Measurements from ENCODE around the gene DNAAF8. TPM values are rescaled to one million over a fixed set of nuclear protein-coding genes. Genes with fewer than 3 reads are reported as not detected.

DNAAF8 gene
- under 1 TPM; 0.43 to 0.94 (median 0.90) TPM for polyA plus RNA-seq

DNA sequence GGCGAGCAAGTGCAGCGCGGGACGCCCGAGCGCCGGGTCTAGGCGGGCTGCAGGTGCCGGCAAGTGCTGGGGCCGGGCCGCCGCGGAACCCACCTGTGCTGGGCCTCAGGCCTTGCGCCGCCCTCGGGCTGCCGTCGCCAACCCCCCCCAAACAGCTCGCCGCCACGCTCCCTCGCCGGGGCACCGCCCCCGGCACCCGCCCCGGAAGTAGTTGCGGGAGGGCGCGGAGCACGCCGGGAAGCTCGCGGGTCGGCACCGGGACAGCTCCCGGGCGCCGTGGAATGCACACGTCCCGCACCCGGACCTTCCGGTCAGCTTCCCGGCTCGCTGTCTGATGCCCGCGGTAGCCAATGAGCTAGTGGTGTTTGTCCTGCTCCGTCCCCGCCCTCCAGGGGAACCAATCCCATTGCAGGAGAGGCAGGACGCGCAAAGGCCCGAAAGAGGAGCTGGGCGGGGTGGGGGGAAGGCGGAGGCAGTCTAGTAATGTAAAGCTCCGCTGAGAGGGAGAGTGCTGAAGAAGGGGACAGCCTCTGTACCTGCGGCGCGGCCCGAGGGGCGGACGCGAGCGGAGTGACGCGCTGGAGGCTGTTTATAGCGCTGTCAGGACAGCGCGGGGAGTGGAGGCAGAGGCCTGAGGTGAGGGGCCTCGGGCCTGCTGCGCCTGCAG, at the start of gene DNAAF8, which contains the start of gene ANKS3:
TSS of gene DNAAF8 (plus strand) at position 475 of the 667 bp plus-strand sequence. CDS start 1,978 bp downstream, outside the sequence.
TSS of gene ANKS3 (minus strand) at position 209 of the 667 bp plus-strand sequence. CDS start 4,122 bp downstream, outside the sequence.
- 0% methylated on average over 70 of the region's 70 CpGs for WGBS, 3 donors
- H3K27ac ChIP-seq (ENCODE audit: low read depth, low read length), result no peak within 1 kb of the TSS

DNA sequence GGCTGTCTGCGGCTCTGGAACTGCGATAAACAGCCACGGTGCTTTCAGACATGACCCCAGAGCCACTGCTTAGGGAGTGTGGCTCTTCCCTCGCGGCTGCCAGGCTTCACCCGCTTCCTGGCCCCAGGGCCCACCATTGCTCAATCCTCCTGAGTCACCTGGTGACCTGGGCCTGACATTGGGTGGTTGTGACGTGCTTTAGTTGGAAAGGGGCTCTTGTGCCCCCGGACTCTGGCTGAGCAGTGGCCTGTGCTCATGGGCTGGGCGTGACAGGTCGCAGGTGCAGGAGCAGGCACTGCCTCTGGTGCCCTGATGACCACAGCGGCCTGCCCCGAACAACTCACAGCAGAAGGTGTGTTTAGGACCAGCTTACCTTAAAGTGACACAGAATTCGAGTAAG, 49.6 kb upstream of the DNAAF8 start:
- 77 to 94% (median 85%) methylated on average over 13 of the region's 13 CpGs for WGBS, 3 donors
- H3K27ac ChIP-seq (ENCODE audit: low read depth, low read length), result no peak overlapping the region

- H3K27ac ChIP-seq (ENCODE audit: low read depth, low read length), result no peak overlapping the region
- WGBS, 3 donors, result 84 to 89% (median 89%) methylated on average over 12 to 13 of the region's 13 CpGs
These were observed 49.0 kb upstream of the DNAAF8 start for GRCh38 chr16:4685292-4685691.

GRCh38 chr16:4685776-4686496, 48.4 kb upstream of the DNAAF8 start:
- WGBS, 3 donors, result 90 to 95% (median 95%) methylated on average over 34 to 38 of the region's 38 CpGs

DNA sequence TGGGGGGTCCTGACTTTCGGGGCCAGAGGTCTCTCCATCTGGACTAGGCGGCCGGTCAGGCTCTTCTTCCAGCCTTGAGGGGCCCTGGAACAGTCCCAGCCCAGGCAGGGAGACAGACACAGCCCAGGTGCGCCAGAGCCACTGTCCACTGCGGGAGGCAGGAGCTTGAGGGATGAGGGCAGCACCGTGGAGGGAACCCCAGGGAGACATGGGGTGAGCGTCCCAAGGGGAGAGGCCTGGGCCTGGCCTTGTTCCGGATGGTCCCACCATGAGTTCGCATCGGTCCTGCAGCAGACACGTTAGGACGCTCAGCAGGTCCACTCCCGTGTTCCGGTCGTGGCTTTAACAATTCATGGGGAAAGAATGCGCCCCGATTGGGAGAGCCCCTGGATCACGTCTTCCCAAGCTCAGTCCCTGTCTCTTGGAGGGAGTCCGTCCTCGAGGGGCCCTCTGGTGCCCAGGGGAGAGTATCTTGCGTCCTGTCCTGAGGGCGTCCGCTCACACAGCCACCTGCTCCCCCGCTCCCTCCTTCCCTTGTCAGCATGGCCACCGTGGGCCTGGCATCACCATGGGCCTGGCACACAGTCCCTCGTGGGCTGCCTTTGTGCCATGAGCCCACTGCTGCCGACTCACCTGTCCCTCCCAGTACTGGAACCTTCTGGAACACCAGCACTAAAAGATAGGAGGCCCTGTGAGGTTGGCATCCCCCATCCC, 47.7 kb upstream of the DNAAF8 start:
- no peak overlapping the region for H3K27ac ChIP-seq (ENCODE audit: low read depth, low read length)
- WGBS, 3 donors, result 91 to 94% (median 92%) methylated on average over 25 to 27 of the region's 27 CpGs

More at GRCh38 chr16:4685776-4686496, 48.4 kb upstream of the DNAAF8 start:
- no peak overlapping the region for H3K27ac ChIP-seq (ENCODE audit: low read depth, low read length)

GRCh38 chr16:4687416-4687815, 46.9 kb upstream of the DNAAF8 start:
- 83 to 86% (median 86%) methylated on average over 8 of the region's 8 CpGs for WGBS, 3 donors
- H3K27ac ChIP-seq (ENCODE audit: low read depth, low read length), result no peak overlapping the region

- 89 to 91% (median 90%) methylated on average over 38 to 39 of the region's 39 CpGs for WGBS, 3 donors
These were observed 46.2 kb upstream of the DNAAF8 start for GRCh38 chr16:4687946-4688673.

GRCh38 chr16:4688674-4689045, 45.7 kb upstream of the DNAAF8 start:
- 92 to 96% (median 92%) methylated on average over 22 of the region's 22 CpGs for WGBS, 3 donors
- H3K27ac ChIP-seq (ENCODE audit: low read depth, low read length), result no peak overlapping the region

More at GRCh38 chr16:4687946-4688673, 46.2 kb upstream of the DNAAF8 start:
- no peak overlapping the region for H3K27ac ChIP-seq (ENCODE audit: low read depth, low read length)

DNA sequence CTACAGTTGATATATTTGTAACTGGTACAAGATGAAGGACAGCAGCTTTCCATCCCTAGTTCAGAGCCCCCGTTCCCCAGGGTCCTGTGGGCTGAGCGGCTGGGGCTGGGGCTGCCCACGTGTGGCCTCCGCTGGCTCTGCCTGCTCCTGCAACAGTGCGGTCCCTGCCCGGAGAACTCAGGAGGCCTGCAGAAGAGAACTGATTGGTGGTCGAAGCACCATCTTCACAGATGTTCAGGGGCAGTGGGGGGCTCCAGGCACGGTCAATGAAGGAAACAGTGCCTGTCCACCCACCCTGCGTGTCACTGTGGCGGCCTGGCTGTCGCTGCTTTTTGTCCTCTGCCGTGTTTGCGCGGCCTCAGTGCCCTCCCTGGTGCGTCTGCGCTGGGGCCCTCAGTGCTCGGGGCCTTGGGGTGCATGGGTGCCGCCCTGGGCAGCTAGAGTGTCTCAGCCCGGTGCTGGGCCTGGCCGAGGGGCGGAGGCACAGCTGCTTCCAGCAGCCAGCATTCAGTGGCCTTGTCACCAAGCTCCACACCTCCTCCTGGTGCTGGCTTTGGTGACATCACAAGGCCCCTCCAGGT, 45.2 kb upstream of the DNAAF8 start:
- WGBS, 3 donors, result 88 to 91% (median 91%) methylated on average over 21 of the region's 21 CpGs
- H3K27ac ChIP-seq (ENCODE audit: low read depth, low read length), result no peak overlapping the region

DNA sequence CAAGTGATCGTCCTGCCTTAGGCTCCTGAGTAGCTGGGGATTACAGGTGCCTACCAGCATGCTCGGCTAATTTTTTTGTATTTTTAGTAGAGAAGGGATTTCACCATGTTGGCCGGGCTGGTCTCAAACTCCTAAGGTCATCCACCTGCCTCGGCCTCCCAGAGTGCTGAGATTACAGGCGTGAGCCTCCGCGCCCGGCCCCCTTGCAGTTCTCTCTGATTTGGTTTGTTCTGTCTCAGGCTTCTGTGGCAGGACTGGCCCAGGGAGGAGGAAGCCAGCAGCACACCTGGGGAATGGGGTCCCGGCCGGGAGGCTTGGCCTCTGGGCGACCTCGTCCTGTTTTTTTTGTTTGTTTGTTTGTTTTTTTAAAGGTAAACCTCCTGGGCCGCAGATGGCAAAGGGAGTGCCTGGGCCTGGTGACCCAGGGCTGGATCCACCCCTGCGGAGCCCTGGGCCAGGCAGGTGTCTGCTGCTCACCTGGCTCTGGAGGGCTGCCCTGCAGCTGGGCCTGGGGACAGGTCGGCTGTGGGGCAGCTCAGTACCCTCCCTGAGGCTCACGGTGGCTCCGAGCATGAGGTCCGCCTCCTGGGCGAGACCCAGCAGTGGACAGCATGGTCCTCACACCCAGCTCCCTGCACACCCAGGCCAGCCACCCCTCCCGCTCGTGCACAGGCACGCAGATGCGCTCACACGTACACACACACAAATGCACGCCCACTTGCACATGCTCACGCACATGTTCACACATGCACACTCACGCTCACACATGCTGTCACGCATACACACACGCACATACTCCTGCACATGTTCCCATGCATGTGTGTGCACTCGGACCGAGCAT, 44.3 kb upstream of the DNAAF8 start:
- no peak overlapping the region for H3K27ac ChIP-seq (ENCODE audit: low read depth, low read length)
- 81 to 87% (median 84%) methylated on average over 31 of the region's 31 CpGs for WGBS, 3 donors

- 48 to 75% (median 51%) methylated on average over 19 of the region's 19 CpGs for WGBS, 3 donors
- H3K27ac ChIP-seq (ENCODE audit: low read depth, low read length), result no peak overlapping the region
These were observed 43.2 kb upstream of the DNAAF8 start for GRCh38 chr16:4690946-4691665.

DNA sequence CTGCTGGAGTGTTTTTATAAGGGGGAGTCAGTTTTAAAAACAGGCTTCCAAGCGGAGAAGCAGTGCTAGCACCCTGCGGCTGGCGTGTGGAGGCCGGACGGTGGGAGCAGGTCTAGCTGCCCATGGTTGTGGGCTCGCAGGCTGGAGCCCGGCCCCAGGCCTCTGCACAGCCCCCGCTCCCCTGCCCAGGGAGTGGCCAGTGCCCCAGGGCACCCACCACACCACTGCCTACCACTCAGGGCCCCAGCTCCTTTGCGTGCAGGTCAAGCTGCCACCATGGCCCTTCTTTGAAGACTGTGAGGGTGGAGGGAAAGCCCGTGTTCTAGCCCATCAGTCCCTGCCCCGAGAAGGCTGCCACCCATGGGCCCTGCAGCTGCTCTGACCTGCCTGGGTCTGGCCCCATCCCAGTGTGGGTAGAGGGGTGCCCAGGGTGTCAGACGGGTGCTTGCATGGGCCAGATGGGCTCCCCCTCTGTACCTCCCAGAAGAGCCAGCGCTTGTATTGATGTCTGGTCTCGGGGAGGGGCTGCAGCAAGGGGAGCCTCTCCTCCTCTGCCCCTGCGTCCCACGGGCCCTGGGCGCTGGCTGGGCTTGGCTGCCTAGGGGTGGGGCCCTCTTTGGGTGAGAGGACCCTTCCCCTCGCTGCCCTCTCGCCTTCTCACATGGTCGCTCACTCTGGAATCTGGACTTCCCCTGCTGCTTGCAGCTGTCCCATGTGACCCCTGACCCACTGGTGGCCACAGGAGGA, 42.5 kb upstream of the DNAAF8 start:
- no peak overlapping the region for H3K27ac ChIP-seq (ENCODE audit: low read depth, low read length)
- whole genome bisulfite sequencing, 3 donors, result 73 to 81% (median 78%) methylated on average over 20 of the region's 20 CpGs

DNA sequence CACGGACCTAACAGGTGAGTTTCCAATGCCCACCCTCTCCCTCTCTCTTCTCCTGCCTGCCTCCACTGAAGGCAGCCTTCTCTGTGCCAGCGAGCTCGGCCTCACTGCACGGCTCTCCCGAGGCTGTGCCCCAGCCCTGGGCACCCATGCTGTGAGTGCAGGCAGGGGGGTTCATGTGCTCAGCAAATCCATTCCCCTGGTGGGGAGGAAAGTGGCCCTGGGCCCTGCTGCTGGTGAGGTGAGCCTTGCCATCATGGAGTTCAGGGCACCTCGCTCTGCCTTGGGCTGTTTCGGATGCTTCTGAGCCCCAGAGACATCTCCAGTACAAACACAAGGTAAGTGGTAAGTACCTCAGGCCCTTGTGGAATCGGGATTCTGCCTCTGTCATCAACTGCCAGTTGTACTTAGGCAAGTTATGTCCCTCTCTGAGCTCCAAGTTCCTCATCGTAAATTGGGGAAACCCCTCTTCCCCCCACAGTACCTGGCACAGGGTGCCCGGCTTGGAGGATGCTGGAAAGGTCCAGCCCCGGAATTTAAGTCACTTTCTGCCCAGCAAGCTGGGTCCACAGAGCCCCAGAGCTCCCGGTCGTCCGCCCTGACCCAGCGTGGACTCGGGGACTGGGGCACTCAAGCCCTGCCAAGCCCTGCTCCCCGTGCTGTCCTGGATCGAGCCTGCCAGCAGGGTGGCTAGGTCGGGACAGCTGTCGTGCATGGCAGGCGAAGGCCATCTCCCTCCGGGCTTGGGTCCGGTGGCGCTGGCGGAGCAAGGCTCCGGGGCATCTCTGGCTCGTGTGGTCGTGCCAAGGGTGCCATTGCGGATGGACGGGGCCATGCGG, 41.7 kb upstream of the DNAAF8 start:
- H3K27ac ChIP-seq (ENCODE audit: low read depth, low read length), result no peak overlapping the region
- 18 to 26% (median 20%) methylated on average over 30 to 31 of the region's 31 CpGs for WGBS, 3 donors

- WGBS, 3 donors, result 0 to 1% (median 1%) methylated on average over 52 to 91 of the region's 91 CpGs
- no peak within 1 kb of the TSS for H3K27ac ChIP-seq (ENCODE audit: low read depth, low read length)
These were observed 40.9 kb upstream of the DNAAF8 start, which contains the start of gene NUDT16L1 for GRCh38 chr16:4693296-4693955. NUDT16L1 (plus strand) TSS chr16:4693562; CDS start chr16:4693727, 165 bp downstream.

All from adipose tissue (tissue), 3 donors.